GM19351 (cell line): ENCODE results near the gene LRP1B.

Experiments used
- ATAC-seq: cut with Tn5 transposase; IDR thresholded peaks from one replicate; pipeline ENCODE4 v1.9.1; 2021; ENCODE audit warnings: mild to moderate bottlenecking, moderate library complexity; ENCODE audit not compliant: unreplicated experiment

LRP1B gene

GRCh38 chr2:141065042-141065441, 1065.8 kb downstream of the LRP1B start:
- ATAC-seq, result no peak

- ATAC-seq, result no peak
Observed at GRCh38 chr2:141063406-141063805, 1067.4 kb downstream of the LRP1B start.

- no peak for ATAC-seq
Observed at GRCh38 chr2:141062443-141062842, 1068.4 kb downstream of the LRP1B start.

GRCh38 chr2:141062031-141062430, 1068.8 kb downstream of the LRP1B start:
- no peak for ATAC-seq

- ATAC-seq, result no peak
Observed at GRCh38 chr2:141058556-141058955, 1072.3 kb downstream of the LRP1B start.

- ATAC-seq, result no peak
Observed at GRCh38 chr2:141055531-141055930, 1075.3 kb downstream of the LRP1B start.

GRCh38 chr2:141048951-141049350, 1081.9 kb downstream of the LRP1B start:
- ATAC-seq, result no peak

- no peak for ATAC-seq
Observed at GRCh38 chr2:141041281-141041680, 1089.5 kb downstream of the LRP1B start.

- no peak for ATAC-seq
Observed at GRCh38 chr2:141038341-141038740, 1092.5 kb downstream of the LRP1B start.

GRCh38 chr2:141037361-141037760, 1093.5 kb downstream of the LRP1B start:
- ATAC-seq, result no peak

- no peak for ATAC-seq
Observed at GRCh38 chr2:141035846-141036420, 1094.9 kb downstream of the LRP1B start.

- ATAC-seq, result no peak
Observed at GRCh38 chr2:141029428-141030078, 1101.3 kb downstream of the LRP1B start.

- ATAC-seq, result no peak
Observed at GRCh38 chr2:141027221-141027620, 1103.6 kb downstream of the LRP1B start.

- no peak for ATAC-seq
Observed at GRCh38 chr2:141021611-141022010, 1109.2 kb downstream of the LRP1B start.

- ATAC-seq, result no peak
Observed at GRCh38 chr2:141021109-141021508, 1109.7 kb downstream of the LRP1B start.

- ATAC-seq, result no peak
Observed at GRCh38 chr2:141020346-141020745, 1110.5 kb downstream of the LRP1B start.

GRCh38 chr2:141015341-141016047, 1115.3 kb downstream of the LRP1B start:
- ATAC-seq, result no peak

- ATAC-seq, result no peak
Observed at GRCh38 chr2:141003967-141004657, 1126.7 kb downstream of the LRP1B start.

- no peak for ATAC-seq
Observed at GRCh38 chr2:141001750-141002149, 1129.1 kb downstream of the LRP1B start.

- ATAC-seq, result no peak
Observed at GRCh38 chr2:140998577-140998976, 1132.2 kb downstream of the LRP1B start.

GRCh38 chr2:140998017-140998416, 1132.8 kb downstream of the LRP1B start:
- no peak for ATAC-seq

GRCh38 chr2:140994856-140995255, 1136.0 kb downstream of the LRP1B start:
- no peak for ATAC-seq
